HG03457 (cell line): ENCODE results near the gene ATXN3.

ENCODE experiments used
- ATAC-seq: cut with Tn5 transposase; IDR thresholded peaks from one replicate; pipeline ENCODE4 v1.9.1; 2021; ENCODE audit warnings: moderate number of reproducible peaks; ENCODE audit not compliant: unreplicated experiment

The ATXN3 gene

DNA sequence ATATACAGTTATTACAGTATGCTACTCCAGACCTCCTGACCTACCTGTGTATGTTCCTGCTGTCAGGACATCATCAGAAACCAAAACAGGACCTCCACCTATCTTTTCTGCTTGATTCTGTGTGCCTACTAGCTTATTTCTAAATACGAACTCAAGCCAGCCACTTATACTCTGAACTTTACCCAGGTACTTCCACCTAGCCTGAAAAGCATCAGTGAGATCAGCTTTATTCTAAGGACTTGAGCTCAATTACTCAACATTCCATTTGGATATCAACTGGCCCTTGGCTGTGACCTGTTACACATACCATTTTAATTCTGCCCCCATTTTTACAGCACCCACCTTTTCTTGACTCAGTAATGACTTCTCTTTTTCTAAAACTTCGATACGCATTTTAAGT is 95.7 kb downstream of the ATXN3 start:
- no peak for ATAC-seq

- ATAC-seq, result no peak
Measured at GRCh38 chr14:92009604-92010003, 96.8 kb downstream of the ATXN3 start.
